ENCODE data around the gene DLEC1.

Gene DLEC1

DNA sequence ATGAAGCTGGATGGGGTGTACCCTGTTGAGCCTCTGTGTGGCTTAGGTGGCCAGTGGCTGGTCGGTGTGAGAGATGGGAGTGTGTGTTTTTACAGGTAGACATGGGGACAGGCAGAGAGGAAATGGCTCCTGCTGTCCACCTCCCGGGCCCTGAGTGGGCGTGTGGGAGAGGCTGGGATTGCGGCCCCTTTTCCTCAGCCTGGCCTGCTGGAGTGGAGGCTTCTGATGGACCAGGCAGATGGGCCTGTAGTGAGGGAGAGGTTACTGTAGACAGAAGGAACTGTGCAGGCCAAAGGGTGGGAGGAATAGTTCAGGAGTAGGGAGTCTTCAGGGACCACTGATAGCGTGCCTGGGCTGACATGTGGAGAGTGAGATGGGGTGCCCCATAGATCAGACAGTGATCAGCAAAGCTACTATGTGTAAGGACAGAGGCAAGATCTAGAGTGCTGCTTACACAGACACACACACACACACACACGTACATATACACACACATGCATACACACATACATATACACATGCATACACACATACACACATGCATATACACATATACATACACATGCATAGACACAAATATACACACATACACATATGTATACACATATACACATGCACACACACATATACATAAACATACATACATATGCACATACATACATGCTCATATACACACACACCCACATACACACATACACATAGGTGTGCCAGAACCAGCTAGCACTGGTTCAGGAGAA, 71.5 kb downstream of the DLEC1 start:
- Histone ChIP-seq H2AK5ac (ENCODE audit: low read depth, low read length) (peak overlapping the region; percentile 63), H3K18ac (ENCODE audit: low read length) (peak overlapping the region; percentile 48), H3K4me1 (ENCODE audit: control insufficient read depth in 2 of 2, insufficient read depth in 1 of 2, low read depth in 1 of 2, low read length in 2 of 2) (no peaks in the 10 kb centered on the region), H2AFZ (ENCODE audit: low read length) (no peak overlapping the region), H3K4ac (ENCODE audit: low read length) (no peak overlapping the region), H3K36me3 (replicated peaks in 1 of 2; ENCODE audit: control insufficient read depth in 2 of 2, insufficient read depth in 2 of 2, low read length in 2 of 2) (peaks cover 0 to 9% of the 10 kb centered on the region in 2 donors), H3K27ac (replicated peaks; ENCODE audit: low read length) (no peak overlapping the region), H3K14ac (ENCODE audit: low read length) (peak overlapping the region; percentile 38), H3K23ac (ENCODE audit: low read depth, low read length, poor library complexity) (no peak overlapping the region), H3K27me3 (ENCODE audit: control insufficient read depth in 3 of 3, insufficient read depth in 3 of 3, low read depth in 1 of 3, low read length in 3 of 3) (peaks cover 0 to 2% (median 0%) of the 10 kb centered on the region in 3 experiments), H2BK120ac (ENCODE audit: low read depth, low read length) (no peak overlapping the region), H2BK12ac (ENCODE audit: low read length) (no peak overlapping the region), H3K4me2 (ENCODE audit: insufficient read depth, low read length, poor library complexity, severe bottlenecking) (no peak overlapping the region), H4K8ac (ENCODE audit: low read depth, low read length) (peak overlapping the region; percentile 43), H4K91ac (ENCODE audit: low read depth, low read length, poor library complexity) (peak overlapping the region; percentile 72), H2BK15ac (ENCODE audit: low read length) (no peak overlapping the region), H2BK5ac (ENCODE audit: low read length) (peak overlapping the region; percentile 5), H3K4me3 (ENCODE audit: low read length in 2 of 2) (no peak overlapping the region), H3K9ac (ENCODE audit: low read depth, low read length, poor library complexity) (peak overlapping the region; percentile 21), H3K79me1 (ENCODE audit: low read depth, low read length) (peaks cover 8% of the 10 kb centered on the region), H3K9me3 (replicated peaks in 1 of 2; ENCODE audit: control insufficient read depth in 2 of 2, insufficient read depth in 1 of 2, low read depth in 1 of 2, low read length in 2 of 2) (peaks cover 2% of the 10 kb centered on the region in 2 donors)
- no peak for DNase-seq (ENCODE audit: low spot score)
- WGBS, 2 donors (ENCODE audit: extremely low coverage in 2 of 2, insufficient read length in 2 of 2, insufficient replicate concordance in 1 of 2): no CpG with 5 or more reads among the region's 6 CpGs

DNA sequence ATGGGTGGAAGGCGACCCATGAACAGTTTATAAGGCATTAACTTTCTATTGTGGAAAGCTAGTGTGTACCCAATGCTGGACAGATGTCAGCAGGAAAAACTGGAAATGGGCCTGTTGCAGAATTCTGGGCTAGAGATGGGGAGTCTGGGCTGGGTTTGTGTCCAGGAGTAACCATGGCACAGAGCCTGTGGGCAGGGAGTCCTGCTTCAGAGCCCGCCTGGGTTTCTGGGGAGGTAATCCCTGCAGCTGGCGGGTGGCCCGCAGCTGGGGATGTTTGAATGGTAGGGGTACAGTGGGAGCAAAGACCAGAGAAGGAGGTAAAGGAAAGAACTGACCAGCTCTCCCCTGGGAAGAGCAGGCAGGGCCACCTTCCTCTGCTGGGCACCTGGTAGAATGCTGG, 72.2 kb downstream of the DLEC1 start:
- H3K36me3 ChIP-seq (replicated peaks in 1 of 2; ENCODE audit: control insufficient read depth in 2 of 2, insufficient read depth in 2 of 2, low read length in 2 of 2): peaks cover 0 to 9% of the 10 kb centered on the region in 2 donors
- no peak overlapping the region for H3K4me2 ChIP-seq (ENCODE audit: insufficient read depth, low read length, poor library complexity, severe bottlenecking)
- H4K91ac ChIP-seq (ENCODE audit: low read depth, low read length, poor library complexity): no peak overlapping the region
- H3K9me3 ChIP-seq (replicated peaks in 1 of 2; ENCODE audit: control insufficient read depth in 2 of 2, insufficient read depth in 1 of 2, low read depth in 1 of 2, low read length in 2 of 2): peaks cover 0 to 2% of the 10 kb centered on the region in 2 donors
- H3K18ac ChIP-seq (ENCODE audit: low read length): no peak overlapping the region
- no peaks in the 10 kb centered on the region for H3K4me1 ChIP-seq (ENCODE audit: control insufficient read depth in 2 of 2, insufficient read depth in 1 of 2, low read depth in 1 of 2, low read length in 2 of 2)
- peak overlapping the region in 1 of 2 donors; percentile 25 for H3K4me3 ChIP-seq (ENCODE audit: low read length in 2 of 2)
- no peak overlapping the region for H3K27ac ChIP-seq (replicated peaks; ENCODE audit: low read length)
- H3K79me1 ChIP-seq (ENCODE audit: low read depth, low read length): peaks cover 8% of the 10 kb centered on the region
- DNase-seq (ENCODE audit: low spot score): no peak
- H2AFZ ChIP-seq (ENCODE audit: low read length): no peak overlapping the region
- no peak overlapping the region for H3K4ac ChIP-seq (ENCODE audit: low read length)
- no peak overlapping the region for H2BK120ac ChIP-seq (ENCODE audit: low read depth, low read length)
- no peak overlapping the region for H3K23ac ChIP-seq (ENCODE audit: low read depth, low read length, poor library complexity)
- H2BK15ac ChIP-seq (ENCODE audit: low read length): no peak overlapping the region
- WGBS, 2 donors (ENCODE audit: extremely low coverage in 2 of 2, insufficient read length in 2 of 2, insufficient replicate concordance in 1 of 2): no CpG with 5 or more reads among the region's 4 CpGs
- H3K27me3 ChIP-seq (ENCODE audit: control insufficient read depth in 3 of 3, insufficient read depth in 3 of 3, low read depth in 1 of 3, low read length in 3 of 3): peaks cover 0 to 2% (median 0%) of the 10 kb centered on the region in 3 experiments
- no peak overlapping the region for H2BK12ac ChIP-seq (ENCODE audit: low read length)
- no peak overlapping the region for H2AK5ac ChIP-seq (ENCODE audit: low read depth, low read length)
- no peak overlapping the region for H3K14ac ChIP-seq (ENCODE audit: low read length)
- no peak overlapping the region for H4K8ac ChIP-seq (ENCODE audit: low read depth, low read length)
- H3K9ac ChIP-seq (ENCODE audit: low read depth, low read length, poor library complexity): no peak overlapping the region
- H2BK5ac ChIP-seq (ENCODE audit: low read length): peak overlapping the region; percentile 29

DNA sequence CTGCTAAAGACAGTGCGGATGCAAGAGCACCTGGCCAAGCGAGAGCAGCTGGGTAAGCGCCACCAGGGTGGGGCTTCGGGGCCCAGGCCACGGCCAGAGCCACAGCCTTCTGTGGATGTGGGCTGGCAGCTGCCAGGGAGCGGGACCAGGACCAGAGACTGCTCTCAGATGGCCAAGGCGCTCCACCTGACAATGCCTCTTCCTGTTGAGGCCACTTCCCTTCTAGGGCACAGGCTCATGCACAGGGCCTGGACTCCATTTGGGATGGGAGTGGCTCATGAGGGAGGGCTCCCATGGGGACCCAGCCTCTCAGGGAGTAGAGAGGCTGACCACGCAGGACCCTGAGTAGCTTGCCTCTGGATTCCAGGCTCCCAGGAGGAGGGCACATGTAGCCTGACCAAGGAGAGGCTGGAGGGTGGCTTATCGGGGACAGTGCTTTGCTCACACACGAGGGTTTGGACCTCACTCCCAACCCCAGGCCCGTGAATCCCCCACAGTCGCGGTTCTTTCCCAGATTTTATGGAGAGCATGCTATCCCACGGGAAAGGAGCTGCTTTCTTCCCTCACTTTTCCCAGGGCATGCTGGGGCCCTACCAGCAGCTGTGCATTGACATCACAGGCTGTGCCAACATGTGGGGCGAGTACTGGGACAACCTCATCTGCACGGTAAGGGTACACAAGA, 72.8 kb downstream of the DLEC1 start:
- H3K9me3 ChIP-seq (replicated peaks in 1 of 2; ENCODE audit: control insufficient read depth in 2 of 2, insufficient read depth in 1 of 2, low read depth in 1 of 2, low read length in 2 of 2): peaks cover 0 to 2% of the 10 kb centered on the region in 2 donors
- no peak overlapping the region for H3K23ac ChIP-seq (ENCODE audit: low read depth, low read length, poor library complexity)
- H2BK120ac ChIP-seq (ENCODE audit: low read depth, low read length): no peak overlapping the region
- peaks cover 0 to 11% of the 10 kb centered on the region in 2 donors for H3K36me3 ChIP-seq (replicated peaks in 1 of 2; ENCODE audit: control insufficient read depth in 2 of 2, insufficient read depth in 2 of 2, low read length in 2 of 2)
- H3K27me3 ChIP-seq (ENCODE audit: control insufficient read depth in 3 of 3, insufficient read depth in 3 of 3, low read depth in 1 of 3, low read length in 3 of 3): peaks cover 0 to 2% (median 0%) of the 10 kb centered on the region in 3 experiments
- H3K79me1 ChIP-seq (ENCODE audit: low read depth, low read length): peaks cover 8% of the 10 kb centered on the region
- no peak overlapping the region for H3K9ac ChIP-seq (ENCODE audit: low read depth, low read length, poor library complexity)
- H2BK12ac ChIP-seq (ENCODE audit: low read length): no peak overlapping the region
- H3K4me2 ChIP-seq (ENCODE audit: insufficient read depth, low read length, poor library complexity, severe bottlenecking): no peak overlapping the region
- H3K4ac ChIP-seq (ENCODE audit: low read length): no peak overlapping the region
- no peak overlapping the region for H3K27ac ChIP-seq (replicated peaks; ENCODE audit: low read length)
- H4K8ac ChIP-seq (ENCODE audit: low read depth, low read length): no peak overlapping the region
- H2AFZ ChIP-seq (ENCODE audit: low read length): no peak overlapping the region
- H2BK15ac ChIP-seq (ENCODE audit: low read length): no peak overlapping the region
- H3K4me3 ChIP-seq (ENCODE audit: low read length in 2 of 2): peak overlapping the region in 1 of 2 donors; percentile 25
- no peak overlapping the region for H2AK5ac ChIP-seq (ENCODE audit: low read depth, low read length)
- peak overlapping the region; percentile 4 for H3K18ac ChIP-seq (ENCODE audit: low read length)
- no peak for DNase-seq (ENCODE audit: low spot score)
- H4K91ac ChIP-seq (ENCODE audit: low read depth, low read length, poor library complexity): no peak overlapping the region
- peak overlapping the region; percentile 29 for H2BK5ac ChIP-seq (ENCODE audit: low read length)
- no peak overlapping the region for H3K14ac ChIP-seq (ENCODE audit: low read length)
- WGBS, 2 donors (ENCODE audit: extremely low coverage in 2 of 2, insufficient read length in 2 of 2, insufficient replicate concordance in 1 of 2): no CpG with 5 or more reads among the region's 16 CpGs
- H3K4me1 ChIP-seq (ENCODE audit: control insufficient read depth in 2 of 2, insufficient read depth in 1 of 2, low read depth in 1 of 2, low read length in 2 of 2): no peaks in the 10 kb centered on the region

- Histone ChIP-seq H3K23ac (ENCODE audit: low read depth, low read length, poor library complexity) (no peak overlapping the region), H3K27ac (replicated peaks; ENCODE audit: low read length) (no peak overlapping the region)
Observed at GRCh38 chr3:38112378-38112761, 73.4 kb downstream of the DLEC1 start.

More at GRCh38 chr3:38112378-38112761, 73.4 kb downstream of the DLEC1 start:
- Histone ChIP-seq H3K9ac (ENCODE audit: low read depth, low read length, poor library complexity) (no peak overlapping the region), H4K8ac (ENCODE audit: low read depth, low read length) (no peak overlapping the region), H2AFZ (ENCODE audit: low read length) (no peak overlapping the region), H3K9me3 (replicated peaks in 1 of 2; ENCODE audit: control insufficient read depth in 2 of 2, insufficient read depth in 1 of 2, low read depth in 1 of 2, low read length in 2 of 2) (peaks cover 0 to 2% of the 10 kb centered on the region in 2 donors), H3K14ac (ENCODE audit: low read length) (no peak overlapping the region), H3K4me2 (ENCODE audit: insufficient read depth, low read length, poor library complexity, severe bottlenecking) (no peak overlapping the region), H3K79me1 (ENCODE audit: low read depth, low read length) (peaks cover 8% of the 10 kb centered on the region), H2BK120ac (ENCODE audit: low read depth, low read length) (no peak overlapping the region), H3K4me3 (ENCODE audit: low read length in 2 of 2) (no peak overlapping the region), H3K4me1 (ENCODE audit: control insufficient read depth in 2 of 2, insufficient read depth in 1 of 2, low read depth in 1 of 2, low read length in 2 of 2) (no peaks in the 10 kb centered on the region), H3K4ac (ENCODE audit: low read length) (no peak overlapping the region), H2AK5ac (ENCODE audit: low read depth, low read length) (no peak overlapping the region), H2BK15ac (ENCODE audit: low read length) (no peak overlapping the region), H4K91ac (ENCODE audit: low read depth, low read length, poor library complexity) (no peak overlapping the region), H2BK5ac (ENCODE audit: low read length) (peak overlapping the region; percentile 29), H3K27me3 (ENCODE audit: control insufficient read depth in 3 of 3, insufficient read depth in 3 of 3, low read depth in 1 of 3, low read length in 3 of 3) (peaks cover 0 to 2% (median 0%) of the 10 kb centered on the region in 3 experiments), H2BK12ac (ENCODE audit: low read length) (no peak overlapping the region), H3K18ac (ENCODE audit: low read length) (no peak overlapping the region), H3K36me3 (replicated peaks in 1 of 2; ENCODE audit: control insufficient read depth in 2 of 2, insufficient read depth in 2 of 2, low read length in 2 of 2) (peaks cover 0 to 13% of the 10 kb centered on the region in 2 donors)
- WGBS, 2 donors (ENCODE audit: extremely low coverage in 2 of 2, insufficient read length in 2 of 2, insufficient replicate concordance in 1 of 2): no CpG with 5 or more reads among the region's 7 CpGs
- no peak for DNase-seq (ENCODE audit: low spot score)

Measured in neuronal stem cell (in vitro differentiated cells).